HEK293 (cell line): ENCODE results near the gene LRRC72.

Experiments
- CTCF ChIA-PET: fragments of 350-600 bp; formaldehyde crosslinking; extraction: SDS; loops from one replicate; lab custom pipeline; 2021; ENCODE audit warnings: antibody characterized with exemption; lab: Yijun Ruan, JAX
- POLR2A ChIA-PET: fragments of 300-600 bp; formaldehyde crosslinking; extraction: SDS; loops from one replicate; lab custom pipeline; 2020; ENCODE audit warnings: antibody characterized with exemption, inconsistent platforms; lab: Yijun Ruan, JAX
- H3K27ac ChIP-seq: fragments of 200-500 bp; sonication (Bioruptor generic); 2 replicates; pipeline ENCODE4 v1.5.1; 2014; ENCODE audit warnings: low read depth, low read length, control low read depth, inconsistent platforms; ENCODE audit errors: extremely low read depth
- H3K36me3 ChIP-seq, 2 experiments: fragments of 200-500 bp in 1 of 2; sonication (Bioruptor generic) in 1 of 2; 1 replicate in 1 of 2; 2 replicates in 1 of 2; pipeline ENCODE4 v1.5.1; 2014 to 2017; ENCODE audit warnings: inconsistent platforms in 2 of 2, low read length in 2 of 2; ENCODE audit not compliant: control insufficient read depth in 2 of 2, insufficient read depth in 1 of 2
- H3K4me1 ChIP-seq: fragments of 200-500 bp; sonication (Bioruptor generic); 2 replicates; pipeline ENCODE4 v1.5.1; 2014; ENCODE audit warnings: mild to moderate bottlenecking, low read length, inconsistent platforms; ENCODE audit not compliant: control insufficient read depth, insufficient read depth
- H3K4me3 ChIP-seq: 2 replicates; pipeline ENCODE4 v1.5.1; 2011; ENCODE audit warnings: low read depth, mild to moderate bottlenecking, control low read depth, low read length, moderate library complexity
- H3K9me3 ChIP-seq: fragments of 200-500 bp; sonication (Bioruptor generic); 2 replicates; pipeline ENCODE4 v1.5.1; 2014; ENCODE audit warnings: low read depth, low read length, inconsistent platforms; ENCODE audit not compliant: control insufficient read depth, insufficient read depth
- EGR2 ChIP-seq: fragments of 450-650 bp; formaldehyde crosslinking; IDR thresholded peaks from 2 replicates; pipeline ENCODE4 v1.5.1; 2016; ENCODE audit warnings: low read depth, missing biosample characterization, missing genetic modification characterization
- GLI4 ChIP-seq: fragments of 450-650 bp; formaldehyde crosslinking; IDR thresholded peaks from 2 replicates; pipeline ENCODE4 v1.5.1; 2016; ENCODE audit warnings: missing biosample characterization, missing genetic modification characterization
- PATZ1 ChIP-seq: fragments of 450-650 bp; formaldehyde crosslinking; IDR thresholded peaks from 2 replicates; pipeline ENCODE4 v1.5.1; 2016; ENCODE audit warnings: missing biosample characterization, missing genetic modification characterization
- PRDM6 ChIP-seq: fragments of 450-650 bp; formaldehyde crosslinking; IDR thresholded peaks from 2 replicates; pipeline ENCODE4 v1.5.1; 2017; ENCODE audit warnings: missing biosample characterization, missing genetic modification characterization
- RBAK ChIP-seq: fragments of 450-650 bp; formaldehyde crosslinking; IDR thresholded peaks from 2 replicates; pipeline ENCODE4 v1.5.1; 2016; ENCODE audit warnings: missing biosample characterization, missing genetic modification characterization
- SCRT1 ChIP-seq: fragments of 450-650 bp; formaldehyde crosslinking; IDR thresholded peaks from 2 replicates; pipeline ENCODE4 v1.5.1; 2016; ENCODE audit warnings: missing biosample characterization, missing genetic modification characterization, borderline replicate concordance
- WT1 ChIP-seq: fragments of 450-650 bp; formaldehyde crosslinking; IDR thresholded peaks from 2 replicates; pipeline ENCODE4 v1.5.1; 2016; ENCODE audit warnings: missing biosample characterization, missing genetic modification characterization
- ZFP69B ChIP-seq: fragments of 450-650 bp; formaldehyde crosslinking; IDR thresholded peaks from 2 replicates; pipeline ENCODE4 v1.5.1; 2016; ENCODE audit warnings: missing biosample characterization, missing genetic modification characterization
- ZNF146 ChIP-seq: fragments of 450-650 bp; formaldehyde crosslinking; IDR thresholded peaks from 2 replicates; pipeline ENCODE4 v1.5.1; 2016; ENCODE audit warnings: missing biosample characterization, missing genetic modification characterization
- ZNF239 ChIP-seq: fragments of 450-650 bp; formaldehyde crosslinking; IDR thresholded peaks from 2 replicates; pipeline ENCODE4 v1.5.1; 2016; ENCODE audit warnings: missing biosample characterization, missing genetic modification characterization
- ZNF302 ChIP-seq: fragments of 450-650 bp; formaldehyde crosslinking; IDR thresholded peaks from 2 replicates; pipeline ENCODE4 v1.5.1; 2016; ENCODE audit warnings: missing biosample characterization, missing genetic modification characterization, low read depth
- ZNF521 ChIP-seq: fragments of 450-650 bp; formaldehyde crosslinking; IDR thresholded peaks from 2 replicates; pipeline ENCODE4 v1.5.1; 2017; ENCODE audit warnings: missing biosample characterization, mild to moderate bottlenecking, missing genetic modification characterization
- ZNF549 ChIP-seq: fragments of 450-650 bp; IDR thresholded peaks from 2 replicates; pipeline ENCODE4 v1.5.1; 2018; ENCODE audit warnings: missing biosample characterization, missing genetic modification characterization, mild to moderate bottlenecking, inconsistent platforms, moderate library complexity
- ZNF560 ChIP-seq: fragments of 450-650 bp; formaldehyde crosslinking; IDR thresholded peaks from 2 replicates; pipeline ENCODE4 v1.5.1; 2017; ENCODE audit warnings: missing biosample characterization, missing genetic modification characterization, borderline replicate concordance
- ZNF624 ChIP-seq: fragments of 450-650 bp; formaldehyde crosslinking; IDR thresholded peaks from 2 replicates; pipeline ENCODE4 v1.5.1; 2017; ENCODE audit warnings: missing biosample characterization, missing genetic modification characterization
- ZNF664 ChIP-seq: fragments of 450-650 bp; formaldehyde crosslinking; IDR thresholded peaks from 2 replicates; pipeline ENCODE4 v1.5.1; 2016; ENCODE audit warnings: missing biosample characterization, missing genetic modification characterization
- ZNF701 ChIP-seq: fragments of 450-650 bp; formaldehyde crosslinking; IDR thresholded peaks from 2 replicates; pipeline ENCODE4 v1.5.1; 2016; ENCODE audit warnings: missing biosample characterization, missing genetic modification characterization
- ZNF707 ChIP-seq: fragments of 450-650 bp; formaldehyde crosslinking; IDR thresholded peaks from 2 replicates; pipeline ENCODE4 v1.5.1; 2016; ENCODE audit warnings: missing biosample characterization, missing genetic modification characterization
- TF ChIP-seq, protein P1 (sequence below): fragments of 450-650 bp; formaldehyde crosslinking; IDR thresholded peaks from 2 replicates; pipeline ENCODE4 v1.5.1; 2016; ENCODE audit warnings: missing biosample characterization, missing genetic modification characterization, borderline replicate concordance
- TF ChIP-seq, protein P2 (sequence below): fragments of 450-650 bp; IDR thresholded peaks from 2 replicates; pipeline ENCODE4 v1.5.1; 2018; ENCODE audit warnings: missing biosample characterization, missing genetic modification characterization

LRRC72 gene

DNA sequence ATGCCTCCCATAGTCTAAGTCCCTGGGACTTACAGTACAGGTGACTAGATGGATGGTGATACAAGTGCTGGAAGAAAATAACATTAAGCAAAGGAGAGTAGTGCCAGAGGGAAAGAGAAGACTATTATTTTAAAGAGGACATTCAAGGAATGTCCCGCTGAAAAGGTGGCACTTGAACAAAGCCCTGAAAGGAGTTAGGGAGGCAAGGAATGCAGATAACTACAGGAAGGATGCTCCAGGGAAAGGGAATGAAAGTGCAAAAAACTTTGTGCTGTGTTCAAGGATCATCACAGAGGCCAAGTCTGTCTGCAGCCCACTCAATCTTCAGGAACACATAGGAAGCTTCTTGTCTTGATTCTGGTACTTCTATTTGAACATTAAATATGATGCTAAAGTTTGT is 104.0 kb downstream of the LRRC72 start:
- no peak overlapping the region for H3K27ac ChIP-seq
- peaks cover 7 to 12% of the 10 kb centered on the region in 2 experiments; a peak in 2 of 3 replicates for H3K36me3 ChIP-seq
- H3K4me3 ChIP-seq, result no peak overlapping the region
- POLR2A ChIA-PET, result no interaction called here
- no peaks in the 10 kb centered on the region for H3K4me1 ChIP-seq
- TF ChIP-seq ZNF302 (tag by site-specific recombination) (no peak), EGR2 (tag by site-specific recombination) (no peak), ZNF707 (no peak), ZNF664 (tag by site-specific recombination) (no peak), ZNF549 (tag by site-specific recombination) (no peak), ZNF146 (tag by site-specific recombination) (no peak), SCRT1 (tag by site-specific recombination) (no peak), ZNF521 (tag by site-specific recombination) (no peak), RBAK (no peak), ZFP69B (tag by site-specific recombination) (no peak), WT1 (tag by site-specific recombination) (no peak), PATZ1 (tag by site-specific recombination) (no peak), ZNF560 (tag by site-specific recombination) (no peak), GLI4 (tag by site-specific recombination) (no peak), ZNF701 (tag by site-specific recombination) (no peak), ZNF239 (tag by site-specific recombination) (no peak), PRDM6 (tag by site-specific recombination) (no peak), ZNF624 (tag by site-specific recombination) (no peak)
- TF ChIP-seq, protein P1, sequence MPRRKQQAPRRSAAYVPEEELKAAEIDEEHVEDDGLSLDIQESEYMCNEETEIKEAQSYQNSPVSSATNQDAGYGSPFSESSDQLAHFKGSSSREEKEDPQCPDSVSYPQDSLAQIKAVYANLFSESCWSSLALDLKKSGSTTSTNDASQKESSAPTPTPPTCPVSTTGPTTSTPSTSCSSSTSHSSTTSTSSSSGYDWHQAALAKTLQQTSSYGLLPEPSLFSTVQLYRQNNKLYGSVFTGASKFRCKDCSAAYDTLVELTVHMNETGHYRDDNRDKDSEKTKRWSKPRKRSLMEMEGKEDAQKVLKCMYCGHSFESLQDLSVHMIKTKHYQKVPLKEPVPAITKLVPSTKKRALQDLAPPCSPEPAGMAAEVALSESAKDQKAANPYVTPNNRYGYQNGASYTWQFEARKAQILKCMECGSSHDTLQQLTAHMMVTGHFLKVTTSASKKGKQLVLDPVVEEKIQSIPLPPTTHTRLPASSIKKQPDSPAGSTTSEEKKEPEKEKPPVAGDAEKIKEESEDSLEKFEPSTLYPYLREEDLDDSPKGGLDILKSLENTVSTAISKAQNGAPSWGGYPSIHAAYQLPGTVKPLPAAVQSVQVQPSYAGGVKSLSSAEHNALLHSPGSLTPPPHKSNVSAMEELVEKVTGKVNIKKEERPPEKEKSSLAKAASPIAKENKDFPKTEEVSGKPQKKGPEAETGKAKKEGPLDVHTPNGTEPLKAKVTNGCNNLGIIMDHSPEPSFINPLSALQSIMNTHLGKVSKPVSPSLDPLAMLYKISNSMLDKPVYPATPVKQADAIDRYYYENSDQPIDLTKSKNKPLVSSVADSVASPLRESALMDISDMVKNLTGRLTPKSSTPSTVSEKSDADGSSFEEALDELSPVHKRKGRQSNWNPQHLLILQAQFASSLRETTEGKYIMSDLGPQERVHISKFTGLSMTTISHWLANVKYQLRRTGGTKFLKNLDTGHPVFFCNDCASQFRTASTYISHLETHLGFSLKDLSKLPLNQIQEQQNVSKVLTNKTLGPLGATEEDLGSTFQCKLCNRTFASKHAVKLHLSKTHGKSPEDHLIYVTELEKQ (tag by site-specific recombination), result no peak
- TF ChIP-seq, protein P2, sequence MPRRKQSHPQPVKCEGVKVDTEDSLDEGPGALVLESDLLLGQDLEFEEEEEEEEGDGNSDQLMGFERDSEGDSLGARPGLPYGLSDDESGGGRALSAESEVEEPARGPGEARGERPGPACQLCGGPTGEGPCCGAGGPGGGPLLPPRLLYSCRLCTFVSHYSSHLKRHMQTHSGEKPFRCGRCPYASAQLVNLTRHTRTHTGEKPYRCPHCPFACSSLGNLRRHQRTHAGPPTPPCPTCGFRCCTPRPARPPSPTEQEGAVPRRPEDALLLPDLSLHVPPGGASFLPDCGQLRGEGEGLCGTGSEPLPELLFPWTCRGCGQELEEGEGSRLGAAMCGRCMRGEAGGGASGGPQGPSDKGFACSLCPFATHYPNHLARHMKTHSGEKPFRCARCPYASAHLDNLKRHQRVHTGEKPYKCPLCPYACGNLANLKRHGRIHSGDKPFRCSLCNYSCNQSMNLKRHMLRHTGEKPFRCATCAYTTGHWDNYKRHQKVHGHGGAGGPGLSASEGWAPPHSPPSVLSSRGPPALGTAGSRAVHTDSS (tag by site-specific recombination), result no peak
- no peaks in the 10 kb centered on the region for H3K9me3 ChIP-seq
- CTCF ChIA-PET, result interaction anchor here (0.6 kb wide), 1 partner anchor 287 kb away, joined by 3 read pairs; no protein-coding TSS in a partner anchor
